Mammary epithelial cell (primary cell): ENCODE results near the gene ATP5PD.

Experiments used
- EZH2 ChIP-seq: IDR thresholded peaks from 2 replicates; pipeline ENCODE4 v1.6.1; 2012; ENCODE audit warnings: low read length, inconsistent platforms, borderline replicate concordance
- TF ChIP-seq, protein P1 (sequence below), 2 donors: IDR thresholded peaks in 1 of 2; conservative IDR thresholded peaks in 1 of 2; 2 replicates each; pipeline ENCODE4 v1.5.1; 2011 to 2012; ENCODE audit warnings: inconsistent platforms in 2 of 2, low read length in 2 of 2, mild to moderate bottlenecking in 2 of 2, control low read depth in 1 of 2, low read depth in 1 of 2; ENCODE audit not compliant: insufficient read depth in 1 of 2; ENCODE audit errors: extremely low read depth in 1 of 2

DNA sequence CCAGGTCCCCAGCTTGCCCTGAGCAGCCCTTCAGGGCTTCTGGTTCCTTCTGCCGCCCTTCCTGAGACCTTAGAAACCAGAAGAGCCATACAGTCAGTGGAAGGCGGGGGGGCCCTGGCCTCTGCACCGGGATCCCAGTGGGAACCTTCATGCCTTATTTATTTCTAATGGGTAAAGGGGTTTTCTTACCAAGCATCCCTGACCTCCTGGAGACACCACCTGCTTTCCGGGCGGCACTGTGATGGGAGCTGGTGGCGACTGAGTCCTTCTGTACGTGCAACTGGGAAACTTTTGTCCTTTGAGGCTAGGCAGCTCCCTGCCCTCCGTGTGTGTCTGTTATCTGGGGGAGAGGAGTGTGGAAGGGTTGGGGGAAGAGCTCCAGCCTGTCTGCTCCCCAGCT is 41.5 kb downstream of the ATP5PD start:
- TF ChIP-seq, protein P1, sequence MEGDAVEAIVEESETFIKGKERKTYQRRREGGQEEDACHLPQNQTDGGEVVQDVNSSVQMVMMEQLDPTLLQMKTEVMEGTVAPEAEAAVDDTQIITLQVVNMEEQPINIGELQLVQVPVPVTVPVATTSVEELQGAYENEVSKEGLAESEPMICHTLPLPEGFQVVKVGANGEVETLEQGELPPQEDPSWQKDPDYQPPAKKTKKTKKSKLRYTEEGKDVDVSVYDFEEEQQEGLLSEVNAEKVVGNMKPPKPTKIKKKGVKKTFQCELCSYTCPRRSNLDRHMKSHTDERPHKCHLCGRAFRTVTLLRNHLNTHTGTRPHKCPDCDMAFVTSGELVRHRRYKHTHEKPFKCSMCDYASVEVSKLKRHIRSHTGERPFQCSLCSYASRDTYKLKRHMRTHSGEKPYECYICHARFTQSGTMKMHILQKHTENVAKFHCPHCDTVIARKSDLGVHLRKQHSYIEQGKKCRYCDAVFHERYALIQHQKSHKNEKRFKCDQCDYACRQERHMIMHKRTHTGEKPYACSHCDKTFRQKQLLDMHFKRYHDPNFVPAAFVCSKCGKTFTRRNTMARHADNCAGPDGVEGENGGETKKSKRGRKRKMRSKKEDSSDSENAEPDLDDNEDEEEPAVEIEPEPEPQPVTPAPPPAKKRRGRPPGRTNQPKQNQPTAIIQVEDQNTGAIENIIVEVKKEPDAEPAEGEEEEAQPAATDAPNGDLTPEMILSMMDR (conservative IDR thresholded peaks at IDR 0.05 in 1 of 2, IDR thresholded peaks at IDR 0.05 in 1 of 2; ENCODE audit: extremely low read depth in 1 of 2, insufficient read depth in 1 of 2, low read depth in 1 of 2, low read length in 2 of 2) = no peak
- no peak for TF ChIP-seq EZH2
